ENCODE data around the gene ARHGAP26.
"Not testable (repeated sequence)": the region's sequence is repeated elsewhere in the genome, so short reads cannot be mapped to it uniquely, and the experiment has no call there.

The ARHGAP26 gene

DNA sequence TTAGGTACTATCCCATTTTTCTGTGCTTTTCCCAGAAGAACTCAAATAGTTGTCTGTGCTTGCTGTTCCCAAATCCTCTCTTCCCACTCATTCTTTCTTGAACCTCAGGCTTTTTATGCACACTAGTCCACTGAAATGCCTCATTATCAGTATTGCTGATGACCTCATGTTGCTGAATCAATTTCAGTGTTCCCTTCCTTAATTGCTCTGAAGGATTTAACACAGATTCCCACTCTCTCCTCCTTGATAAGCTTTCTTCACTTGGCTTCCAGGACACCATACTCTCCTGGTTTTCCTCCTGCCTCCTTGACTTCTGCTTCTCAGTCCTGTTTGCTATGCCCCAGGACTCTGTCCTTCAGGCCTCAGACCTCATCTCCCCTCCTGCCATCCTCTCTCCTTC lies 298.5 kb downstream of the ARHGAP26 start:
- ATAC-seq: no peak

DNA sequence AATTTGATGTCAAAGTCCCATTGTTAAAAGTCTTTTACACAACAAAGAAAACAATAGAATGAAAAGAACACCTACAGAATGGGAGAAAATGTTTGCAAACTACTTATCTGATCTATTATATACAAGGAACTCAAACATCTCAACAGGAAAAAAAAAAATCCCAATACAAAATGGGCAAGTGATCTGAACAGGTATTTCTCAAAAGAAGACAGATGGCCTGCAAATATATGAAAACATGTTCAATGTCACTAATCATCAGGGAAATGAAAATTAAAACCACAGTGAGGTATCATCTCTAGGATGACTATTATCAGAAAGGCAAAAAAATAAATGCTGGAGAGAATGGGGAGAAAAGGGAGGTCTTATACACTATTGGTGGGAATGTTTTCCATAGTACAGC lies 301.8 kb downstream of the ARHGAP26 start:
- no peak for ATAC-seq

DNA sequence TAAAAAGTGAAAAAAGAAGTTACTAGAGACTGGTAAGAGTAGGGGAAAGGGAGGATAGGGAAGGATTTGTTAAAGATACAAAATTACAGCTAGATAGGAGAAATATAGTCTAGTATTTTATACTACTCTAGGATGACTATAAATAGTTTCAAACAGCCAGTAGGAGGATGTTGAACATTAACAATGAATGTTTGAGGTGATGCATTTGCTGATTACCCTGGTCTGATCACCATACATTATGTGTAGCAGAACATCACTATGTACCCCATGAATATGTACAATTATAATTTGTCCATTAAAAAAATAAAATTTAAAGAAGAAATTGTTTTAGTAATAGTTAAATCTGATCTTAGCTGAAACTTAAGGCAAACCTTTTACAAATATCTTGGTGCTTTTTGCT lies 302.6 kb downstream of the ARHGAP26 start:
- no peak for ATAC-seq

DNA sequence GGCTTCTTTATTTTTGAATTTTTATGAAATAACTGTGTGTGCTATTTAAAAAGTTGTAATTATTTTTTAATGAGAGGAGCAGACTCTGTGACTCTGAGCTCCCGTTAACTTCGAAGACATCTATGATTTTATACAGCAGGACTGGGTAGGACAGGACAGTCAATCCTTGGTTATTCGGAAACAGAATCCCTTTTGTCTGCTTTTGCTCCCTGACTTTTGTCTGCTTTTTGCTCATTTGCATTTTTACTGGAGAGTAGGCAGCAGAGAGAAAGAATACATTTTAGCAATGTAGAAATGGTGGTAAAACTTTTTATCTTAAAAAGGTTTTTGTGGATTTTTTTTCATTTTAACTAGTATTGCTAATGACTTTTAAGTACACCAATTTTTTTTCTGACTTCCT lies 303.6 kb downstream of the ARHGAP26 start:
- no peak for ATAC-seq

DNA sequence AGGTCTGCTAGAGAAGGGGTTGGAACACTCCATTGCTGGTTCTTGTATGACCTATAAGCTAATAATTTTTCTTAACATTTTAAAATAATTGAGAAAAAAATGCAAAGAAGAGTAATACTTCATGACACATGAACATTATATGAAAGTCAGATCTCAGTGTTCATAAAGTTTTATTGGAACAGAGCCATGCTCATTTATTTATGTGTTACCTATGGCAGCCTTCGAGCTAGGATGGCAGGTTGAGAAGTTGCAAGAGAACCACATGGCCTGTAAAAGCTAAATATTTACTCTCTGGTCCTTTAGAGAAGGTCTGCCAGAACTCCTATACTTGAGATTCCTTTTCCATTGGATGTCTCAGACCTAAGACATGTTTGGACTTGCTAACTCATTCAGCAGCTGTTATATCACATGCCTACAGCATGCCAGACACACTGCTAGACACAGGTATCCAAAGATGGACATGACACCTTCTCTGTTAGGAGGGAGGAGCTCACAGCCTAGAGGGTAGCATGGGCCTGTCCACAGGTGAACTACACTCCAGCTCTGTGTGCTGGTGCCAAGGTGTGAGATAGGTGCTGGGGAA lies 304.3 kb downstream of the ARHGAP26 start:
- no peak for ATAC-seq

DNA sequence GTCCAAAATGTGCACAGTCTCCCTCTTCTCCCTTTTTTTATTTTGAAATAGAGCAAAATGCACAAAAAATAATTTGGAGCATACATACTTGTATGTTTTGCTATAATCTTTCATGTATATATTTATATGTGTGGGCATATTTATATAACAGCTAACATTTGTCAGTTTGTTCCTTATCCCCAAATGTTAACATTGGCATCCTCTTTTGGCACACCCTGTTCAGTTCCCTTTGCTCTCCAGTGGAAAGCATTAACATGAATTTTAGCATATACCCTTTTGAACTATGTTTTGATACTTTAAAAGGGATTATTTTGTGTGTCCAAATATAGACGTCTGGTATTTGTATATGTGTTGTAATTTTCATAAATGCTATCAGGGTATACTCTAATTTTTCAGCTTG lies 306.2 kb downstream of the ARHGAP26 start:
- no peak for ATAC-seq

DNA sequence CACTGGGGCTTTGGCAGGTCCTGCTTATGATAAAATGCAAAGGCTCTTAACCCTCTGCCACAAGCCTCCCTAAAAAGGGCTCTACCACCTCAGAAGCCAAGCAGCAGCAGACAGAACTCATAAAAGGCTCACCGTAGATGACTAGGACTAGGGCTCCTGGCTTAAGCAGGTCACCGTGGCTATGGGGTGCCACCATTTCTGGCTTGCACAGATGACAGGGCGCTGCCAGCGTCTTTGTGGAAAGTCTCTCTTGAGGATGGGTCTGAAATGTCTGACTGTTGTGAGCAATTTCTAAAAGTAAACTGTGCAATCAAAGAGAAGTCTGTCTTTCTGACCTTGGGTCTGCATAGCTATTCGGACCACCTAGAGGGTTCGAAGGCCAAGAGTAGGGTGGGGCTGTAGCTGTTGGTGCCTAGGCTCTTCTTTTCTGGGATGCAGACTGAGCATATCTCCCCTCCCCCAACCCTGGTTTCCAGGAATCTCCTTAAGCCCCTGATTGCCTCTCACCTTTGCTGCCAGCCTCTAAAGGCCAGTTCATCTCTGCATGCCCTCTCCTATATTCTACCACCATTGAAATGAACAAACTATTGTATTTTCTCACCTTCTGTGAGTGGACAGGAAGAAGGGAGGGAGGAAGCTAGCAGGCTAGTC lies 307.4 kb downstream of the ARHGAP26 start:
- no peak for ATAC-seq

DNA sequence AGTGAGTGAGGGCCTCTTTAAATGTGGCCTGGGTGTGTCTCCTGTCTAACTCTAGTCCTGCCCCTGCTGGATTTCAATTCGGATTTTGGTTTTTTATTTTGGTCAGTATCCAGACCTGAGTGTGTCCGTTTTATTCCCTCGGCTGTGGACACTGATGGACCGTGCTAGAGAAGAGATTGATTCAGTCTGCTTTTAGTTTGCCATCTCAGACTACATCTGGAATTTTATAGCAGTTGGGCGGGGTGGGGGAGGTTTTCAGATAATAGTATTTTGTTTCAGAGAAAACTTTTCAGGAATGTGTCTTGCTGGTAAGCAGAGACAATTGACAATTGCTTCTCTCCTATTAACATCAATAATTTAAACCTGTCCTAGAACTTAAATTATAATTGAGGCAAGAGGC lies 308.1 kb downstream of the ARHGAP26 start:
- ATAC-seq: no peak

DNA sequence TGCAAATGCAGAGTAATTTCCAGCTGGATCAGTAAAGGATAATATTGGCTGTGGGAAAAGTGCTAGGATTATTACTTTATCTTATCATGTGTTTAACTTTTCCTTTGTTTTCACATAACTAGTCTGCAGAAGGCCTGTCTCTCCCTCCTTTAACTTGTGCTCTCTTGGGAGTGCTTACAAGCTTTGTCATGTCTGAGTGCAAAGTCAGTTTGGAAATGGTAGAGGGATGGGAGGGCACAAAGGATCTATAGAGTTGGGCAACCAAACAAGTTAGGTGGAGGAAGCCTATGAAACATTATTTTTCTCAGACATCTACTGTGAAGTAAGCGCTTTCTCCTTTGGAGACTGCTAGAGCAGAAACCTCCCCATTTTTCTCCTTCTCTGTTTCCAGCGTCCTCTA lies 308.8 kb downstream of the ARHGAP26 start:
- ATAC-seq: no peak

DNA sequence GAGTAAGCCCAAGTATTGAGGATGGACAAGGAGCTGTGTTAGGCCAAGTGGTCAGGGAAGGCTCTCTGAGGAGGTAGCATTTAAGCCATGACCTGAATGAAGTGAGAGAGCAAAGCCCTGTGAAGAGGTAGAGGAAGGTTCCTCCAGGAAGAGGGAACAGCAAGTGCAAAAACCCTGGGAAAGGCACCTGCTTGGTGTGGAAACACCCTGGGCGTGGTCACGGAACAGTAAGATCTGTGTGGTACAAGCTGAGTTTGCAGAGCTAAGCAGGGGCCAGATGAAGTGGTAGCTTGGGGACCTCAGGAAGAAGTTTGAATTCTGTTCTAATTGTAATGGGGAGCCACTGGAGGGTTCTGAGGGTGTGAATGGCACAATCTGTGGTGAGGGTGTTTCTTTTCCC lies 310.2 kb downstream of the ARHGAP26 start:
- ATAC-seq: no peak

DNA sequence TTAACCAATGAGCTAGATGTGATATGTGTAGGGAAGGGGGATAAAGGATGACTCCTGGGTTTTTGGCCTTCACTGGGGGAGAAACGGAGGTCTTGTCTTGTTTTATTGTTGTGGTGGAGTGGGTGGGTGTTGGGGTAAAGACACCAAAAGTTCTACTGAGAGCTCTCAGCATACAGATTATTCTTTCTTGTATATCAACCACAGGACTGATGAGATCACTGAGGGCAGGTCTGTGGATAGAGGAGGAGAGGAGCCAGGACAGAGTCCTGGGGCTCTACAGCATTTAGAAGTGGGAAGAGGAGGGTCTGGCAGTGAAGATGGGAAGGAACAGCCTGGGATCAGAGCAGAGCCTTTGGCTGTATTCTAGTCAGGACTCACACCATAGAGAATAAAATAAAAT lies 310.8 kb downstream of the ARHGAP26 start:
- no peak for ATAC-seq

DNA sequence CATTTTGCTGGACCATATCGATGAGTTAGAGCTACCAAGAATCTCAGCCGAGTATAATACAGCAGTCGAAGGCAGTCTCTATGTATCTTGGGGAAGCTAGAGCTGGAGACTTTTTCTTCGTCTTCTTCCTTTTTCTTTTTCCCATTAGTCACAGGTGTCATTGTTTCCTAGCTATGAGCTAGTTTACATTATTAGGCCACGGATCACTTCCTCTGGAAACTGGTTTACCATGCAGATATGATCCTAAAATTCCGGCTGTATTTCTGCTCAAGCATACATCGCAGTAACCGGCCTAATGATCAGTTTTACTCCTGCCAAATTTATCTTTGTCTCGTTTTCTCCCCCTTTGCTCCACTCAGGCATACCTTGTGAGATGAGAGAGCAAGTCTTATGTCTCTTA lies 312.8 kb downstream of the ARHGAP26 start:
- ATAC-seq: no peak

DNA sequence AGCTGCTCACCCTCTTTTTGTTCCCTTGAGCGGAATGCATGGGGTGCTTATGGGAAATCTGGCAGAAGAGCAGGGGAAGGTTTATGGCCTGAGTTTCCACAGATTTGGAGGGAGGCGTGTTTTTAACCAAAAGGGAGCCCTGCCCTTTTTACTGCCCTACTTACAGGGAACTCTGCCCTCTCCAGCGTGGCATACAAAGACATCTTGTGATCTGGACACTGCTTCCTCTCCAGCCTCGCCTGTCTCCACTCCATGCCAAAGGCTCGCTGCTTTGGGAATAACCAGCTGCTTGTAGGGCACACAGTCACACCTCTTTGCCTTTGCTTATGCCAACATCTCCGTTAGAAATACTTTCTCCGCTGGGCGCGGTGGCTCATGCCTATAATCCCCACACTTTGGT lies 314.2 kb downstream of the ARHGAP26 start:
- no peak for ATAC-seq

DNA sequence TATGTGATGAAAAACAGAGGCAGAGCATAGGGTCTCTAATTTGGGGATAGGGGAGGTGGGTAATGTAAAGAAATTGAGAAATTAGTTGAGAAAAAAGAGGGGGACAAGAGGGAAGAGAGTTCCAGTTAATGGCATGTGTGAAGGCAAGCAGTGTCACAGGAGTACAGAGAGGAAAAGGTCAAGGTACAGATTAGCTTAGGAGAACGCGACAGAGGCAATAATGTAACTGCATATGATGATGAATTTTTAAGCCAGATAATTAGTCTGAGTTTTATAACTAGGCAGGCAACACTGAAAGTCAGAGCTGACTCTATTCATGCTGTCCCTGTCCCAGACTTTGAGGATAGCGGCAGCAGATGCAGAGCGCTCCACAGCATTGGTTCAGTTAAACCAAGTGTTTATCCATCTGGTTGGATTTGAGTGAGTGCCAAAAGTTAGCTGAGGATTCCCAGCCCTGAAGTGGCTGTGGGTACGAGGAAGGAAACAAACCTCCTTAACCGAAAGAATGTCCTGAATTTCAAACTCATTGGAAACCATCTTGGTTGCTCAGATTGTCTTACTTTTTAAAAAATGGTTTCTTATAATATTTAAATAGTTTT lies 315.2 kb downstream of the ARHGAP26 start:
- no peak for ATAC-seq

DNA sequence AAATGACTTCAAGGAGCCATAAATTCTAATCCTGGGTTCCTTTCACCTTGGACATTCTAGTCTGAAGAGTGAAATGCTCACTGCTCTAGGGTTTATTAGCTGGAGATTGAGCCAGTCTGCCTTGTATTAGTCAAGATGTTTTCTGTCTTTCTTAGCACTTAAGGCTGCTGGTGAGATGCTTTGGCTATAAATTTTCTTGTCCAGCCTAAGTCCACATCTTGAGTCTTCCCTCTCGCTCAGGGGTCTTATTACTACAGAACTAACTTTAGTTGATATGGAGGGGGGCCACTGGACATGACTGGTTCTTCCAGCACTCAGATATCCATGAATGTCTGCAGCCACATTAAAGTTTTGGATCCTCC lies 316.4 kb downstream of the ARHGAP26 start:
- ATAC-seq: no peak

DNA sequence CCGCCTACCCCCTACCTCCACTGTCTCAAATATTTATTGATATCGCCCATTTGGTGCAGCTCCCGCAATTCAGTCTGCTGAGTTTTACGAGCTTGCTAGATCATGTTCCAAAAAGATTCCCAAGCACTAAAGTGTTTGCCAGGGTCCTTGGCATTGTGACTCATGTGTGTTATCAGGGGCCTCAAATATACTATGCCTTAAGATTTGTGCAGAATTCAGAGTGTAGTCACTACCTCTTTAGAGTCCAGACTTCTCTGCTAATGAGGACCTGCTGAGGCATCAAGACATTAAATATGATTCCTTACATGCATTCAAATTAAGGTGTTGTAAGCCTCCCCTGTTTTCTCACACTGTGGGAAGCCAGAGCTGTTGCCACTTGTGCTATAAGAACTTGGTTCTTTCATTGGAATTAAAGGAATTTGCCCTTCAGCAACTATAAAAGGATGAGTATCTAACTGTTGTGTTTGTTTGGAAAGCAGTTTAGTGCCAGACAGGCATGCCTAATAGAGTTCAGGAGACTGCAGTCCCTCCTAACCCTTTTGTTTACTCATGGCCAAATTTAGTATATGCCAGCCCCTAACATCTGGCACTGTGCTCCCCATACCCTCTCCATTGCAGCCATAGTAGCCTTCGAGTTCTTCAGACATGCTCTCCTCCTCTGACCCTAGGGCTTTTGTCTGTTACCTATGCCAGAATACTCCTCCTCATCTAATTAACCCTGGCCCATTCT lies 316.9 kb downstream of the ARHGAP26 start:
- no peak for ATAC-seq

DNA sequence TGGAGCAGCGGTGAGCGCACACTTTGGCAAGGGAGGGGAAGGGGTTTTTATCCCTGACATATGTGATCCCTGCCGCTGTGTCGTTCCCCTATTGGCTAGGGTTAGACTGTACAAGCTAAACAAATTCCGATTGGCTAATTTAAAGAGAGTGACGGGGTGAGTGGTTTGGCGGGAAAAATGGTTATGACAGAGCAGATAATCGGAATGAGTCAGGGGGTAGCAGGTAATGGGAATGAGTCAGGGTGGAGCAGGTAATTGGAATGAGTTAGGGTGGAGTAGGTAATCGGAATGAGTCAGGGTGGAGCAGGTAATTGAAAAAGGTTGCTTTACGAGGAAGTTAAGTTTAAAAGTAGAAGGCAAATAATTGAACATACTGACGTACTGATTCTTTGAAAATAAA lies 318.5 kb downstream of the ARHGAP26 start:
- ATAC-seq: not testable (repeated sequence)

DNA sequence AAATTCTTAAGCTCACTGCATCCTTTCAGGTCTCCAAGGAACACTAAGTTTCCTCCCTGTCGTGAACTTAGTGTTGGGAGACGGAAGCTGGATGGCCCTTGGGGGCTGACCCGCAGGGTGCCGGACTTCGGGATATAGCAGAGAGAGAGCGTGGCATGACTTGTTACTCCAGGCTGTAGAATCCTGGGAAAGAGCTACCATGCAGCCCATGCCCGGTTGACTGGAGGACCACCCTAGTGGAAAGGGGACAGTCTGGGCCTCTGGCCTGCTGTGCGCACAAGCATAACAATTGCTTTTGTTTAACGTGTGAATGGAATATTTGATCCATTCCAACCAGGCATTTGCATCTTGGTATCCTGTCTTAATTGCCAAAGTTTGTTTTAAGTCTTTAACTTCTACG lies 319.9 kb downstream of the ARHGAP26 start:
- not testable (repeated sequence) for ATAC-seq

DNA sequence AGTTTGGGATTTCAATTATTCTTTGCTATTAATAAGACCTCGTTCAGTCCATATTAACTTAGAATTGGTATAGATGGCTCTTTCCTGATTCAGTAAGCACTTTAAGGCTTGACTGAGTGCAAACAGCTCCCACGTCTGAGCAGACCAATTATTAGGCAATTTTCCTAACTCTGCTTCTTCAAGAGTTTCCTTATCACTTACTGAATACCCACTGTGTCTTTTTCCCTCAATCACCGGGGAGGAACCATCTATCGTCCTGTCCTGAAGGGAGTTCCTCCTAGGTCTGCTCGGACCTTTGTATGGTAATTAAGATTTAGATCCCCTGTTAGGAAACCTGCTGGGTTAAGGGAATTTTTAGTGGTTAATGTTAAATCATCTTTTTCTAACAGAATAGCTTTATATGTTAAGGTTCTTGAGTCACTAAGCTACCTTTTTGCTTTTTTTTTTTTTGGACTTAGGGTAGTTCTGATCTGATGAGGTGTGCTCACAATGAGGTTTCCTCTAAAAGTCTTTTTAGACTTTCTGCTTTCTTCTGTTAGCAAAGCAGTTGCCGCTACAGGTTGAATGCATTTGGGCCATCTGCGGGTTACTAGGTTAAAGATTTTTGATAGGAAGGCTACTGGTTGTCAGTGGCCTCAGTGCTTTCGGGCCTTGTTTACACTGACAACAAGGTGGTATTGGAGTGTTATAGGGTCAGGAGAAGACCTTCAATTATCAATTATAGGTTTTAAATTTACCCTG lies 322.7 kb downstream of the ARHGAP26 start:
- not testable (repeated sequence) for ATAC-seq

DNA sequence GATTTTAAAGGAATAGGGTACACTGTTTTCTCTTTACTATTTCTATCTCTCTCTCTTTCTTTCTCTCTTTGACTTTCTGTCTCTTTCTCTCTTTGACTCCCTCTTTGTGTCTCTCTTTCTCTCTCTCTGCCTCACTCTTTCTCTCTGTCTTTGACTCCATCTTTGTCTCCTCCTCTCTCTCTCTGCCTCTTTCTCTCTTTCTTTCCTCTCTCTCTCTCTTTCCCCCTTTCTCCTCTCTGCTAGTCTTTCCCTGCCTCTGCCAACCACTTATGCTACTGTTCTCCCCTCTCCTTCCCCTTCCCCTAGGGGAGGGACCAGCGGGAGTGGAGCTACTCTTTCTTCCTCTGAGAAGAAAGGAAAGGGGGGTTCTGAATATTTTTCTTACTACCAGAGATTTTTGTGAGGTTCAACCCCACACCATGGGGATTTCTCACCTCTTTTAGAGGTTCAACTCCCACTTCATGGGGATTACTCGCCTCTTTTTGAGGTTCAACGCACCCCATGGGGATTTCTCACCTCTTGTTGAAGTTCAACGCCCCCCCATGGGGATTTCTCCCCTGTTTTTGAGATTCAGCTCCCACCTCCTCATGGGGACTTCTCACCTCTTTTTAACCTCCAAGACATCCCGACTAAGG lies 323.4 kb downstream of the ARHGAP26 start:
- no peak for ATAC-seq

DNA sequence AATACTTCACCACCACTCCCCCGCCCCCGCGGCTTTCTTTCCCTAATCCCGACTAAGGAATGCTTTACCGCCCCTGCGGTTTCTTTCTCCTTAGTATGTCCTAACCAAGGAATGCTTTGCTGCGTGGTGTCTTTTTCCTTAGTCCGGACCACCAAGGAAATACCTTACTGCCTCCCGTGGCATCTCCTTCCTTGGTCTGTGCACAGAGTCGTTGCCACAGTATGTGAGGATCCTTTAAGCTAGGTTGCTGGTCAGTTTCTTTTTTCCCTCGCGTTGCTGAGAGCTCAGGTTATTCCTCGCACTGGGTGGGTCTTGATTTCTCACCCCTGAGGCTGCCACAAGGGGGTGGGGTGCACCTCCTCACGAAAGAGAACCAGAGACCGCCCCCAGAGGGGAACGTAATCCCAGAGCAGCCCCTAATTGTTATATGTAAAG lies 323.9 kb downstream of the ARHGAP26 start:
- ATAC-seq: no peak

DNA sequence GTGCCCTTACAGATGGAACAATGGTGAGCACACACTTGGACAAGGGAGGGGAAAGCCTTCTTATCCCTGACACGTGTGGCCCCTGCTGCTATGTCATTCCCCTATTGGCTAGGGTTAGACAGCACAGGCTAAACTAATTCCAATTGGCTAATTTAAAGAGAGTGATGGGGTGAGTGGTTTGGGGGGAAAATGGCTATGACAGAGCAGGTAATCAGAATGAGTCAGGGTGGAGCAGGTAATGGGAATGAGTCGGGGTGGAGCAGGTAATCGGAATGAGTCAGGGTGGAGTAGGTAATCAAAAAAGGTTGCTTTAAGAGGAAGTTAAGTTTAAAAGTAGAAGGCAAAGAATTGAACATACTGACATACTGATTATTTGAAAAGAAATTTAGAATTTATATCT lies 324.4 kb downstream of the ARHGAP26 start:
- ATAC-seq: not testable (repeated sequence)

DNA sequence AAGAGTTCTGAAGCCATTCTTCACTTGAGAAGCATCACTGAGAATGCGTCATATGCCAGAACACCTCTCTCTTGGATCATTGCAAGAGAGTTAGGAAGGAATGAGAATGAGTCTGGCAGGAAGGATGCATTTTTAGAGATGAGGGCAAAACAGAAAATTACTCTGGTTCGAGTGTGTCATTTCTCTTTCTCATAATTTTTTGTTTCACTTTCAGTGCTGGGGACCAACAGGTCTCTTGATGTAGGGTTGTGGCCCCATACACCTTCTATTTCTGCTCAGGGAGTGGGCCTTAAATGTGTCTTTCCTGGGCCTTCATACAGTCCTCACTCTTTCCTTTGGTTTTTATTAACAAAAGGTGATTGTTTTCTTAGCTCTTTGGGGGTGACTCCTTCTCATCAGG lies 330.9 kb downstream of the ARHGAP26 start:
- ATAC-seq: peak; percentile 75 to 84
